ENCODE measurements around the gene BICDL1.

Gene BICDL1

GRCh38 chr12:120066341-120066740, 77.3 kb downstream of the BICDL1 start:
- Histone ChIP-seq H3K4me1 (ENCODE audit: control insufficient read depth, insufficient read depth, low read length) (no peaks in the 10 kb centered on the region), H3K36me3 (ENCODE audit: control insufficient read depth, insufficient read depth, low read length) (no peaks in the 10 kb centered on the region), H3K9me3 (ENCODE audit: control insufficient read depth, insufficient read depth, low read length) (no peaks in the 10 kb centered on the region), H3K4me3 (ENCODE audit: low read length) (no peak overlapping the region), H3K27ac (ENCODE audit: low read length) (no peak overlapping the region), H3K27me3 (ENCODE audit: control insufficient read depth, insufficient read depth, low read length) (no peaks in the 10 kb centered on the region)
- DNase-seq (ENCODE audit: low read depth, low spot score), result no peak
- WGBS (ENCODE audit: insufficient coverage, insufficient read length), result no CpG with 5 or more reads among the region's 2 CpGs

DNA sequence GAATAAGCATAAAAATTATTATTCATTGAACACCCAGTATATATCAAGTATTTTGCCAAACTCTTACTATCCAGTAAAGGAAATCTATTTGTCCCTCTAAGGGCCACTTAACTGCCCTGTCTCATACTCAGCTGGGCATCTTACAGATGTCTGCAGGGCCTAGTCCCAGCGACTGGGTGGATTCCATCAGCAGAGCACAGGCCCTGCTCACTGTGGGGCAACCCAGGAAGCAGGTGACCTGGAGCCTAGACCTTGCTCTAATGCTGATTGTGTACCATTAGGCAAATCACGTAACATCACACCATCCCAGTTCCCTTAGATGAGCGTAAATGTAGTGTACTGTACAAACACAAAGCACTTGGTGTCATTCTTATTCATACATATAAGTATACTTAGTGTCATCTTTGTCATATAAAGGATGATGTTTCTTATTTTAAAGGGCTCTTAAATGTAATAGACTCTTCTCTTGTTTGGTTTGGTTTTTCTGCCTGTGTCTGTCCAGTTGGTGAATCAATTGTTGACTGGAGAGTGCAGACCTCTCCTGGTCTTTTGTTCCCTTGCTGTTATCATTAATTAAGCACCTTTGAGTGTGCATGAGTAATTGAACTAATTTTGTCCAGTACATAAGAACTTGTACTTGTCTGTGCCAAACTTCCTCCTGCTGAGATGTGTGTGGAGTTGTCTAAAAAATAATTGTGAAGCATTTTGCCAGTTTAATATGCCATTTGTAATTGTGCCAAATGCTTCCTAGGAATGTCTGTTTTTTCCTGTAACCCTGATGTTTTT, 78.2 kb downstream of the BICDL1 start:
- no peak for DNase-seq (ENCODE audit: low read depth, low spot score)
- no CpG with 5 or more reads among the region's 3 CpGs for WGBS (ENCODE audit: insufficient coverage, insufficient read length)
- Histone ChIP-seq H3K9me3 (ENCODE audit: control insufficient read depth, insufficient read depth, low read length) (no peaks in the 10 kb centered on the region), H3K27me3 (ENCODE audit: control insufficient read depth, insufficient read depth, low read length) (no peaks in the 10 kb centered on the region), H3K4me3 (ENCODE audit: low read length) (no peak overlapping the region), H3K4me1 (ENCODE audit: control insufficient read depth, insufficient read depth, low read length) (no peaks in the 10 kb centered on the region), H3K27ac (ENCODE audit: low read length) (no peak overlapping the region), H3K36me3 (ENCODE audit: control insufficient read depth, insufficient read depth, low read length) (no peaks in the 10 kb centered on the region)

GRCh38 chr12:120067901-120068300, 78.9 kb downstream of the BICDL1 start:
- H3K27ac ChIP-seq (ENCODE audit: low read length), result no peak overlapping the region
- H3K4me1 ChIP-seq (ENCODE audit: control insufficient read depth, insufficient read depth, low read length), result no peaks in the 10 kb centered on the region
- H3K4me3 ChIP-seq (ENCODE audit: low read length), result no peak overlapping the region
- no peaks in the 10 kb centered on the region for H3K36me3 ChIP-seq (ENCODE audit: control insufficient read depth, insufficient read depth, low read length)
- no peak for DNase-seq (ENCODE audit: low read depth, low spot score)
- no peaks in the 10 kb centered on the region for H3K9me3 ChIP-seq (ENCODE audit: control insufficient read depth, insufficient read depth, low read length)
- no peaks in the 10 kb centered on the region for H3K27me3 ChIP-seq (ENCODE audit: control insufficient read depth, insufficient read depth, low read length)
- no CpG with 5 or more reads among the region's 3 CpGs for WGBS (ENCODE audit: insufficient coverage, insufficient read length)

DNA sequence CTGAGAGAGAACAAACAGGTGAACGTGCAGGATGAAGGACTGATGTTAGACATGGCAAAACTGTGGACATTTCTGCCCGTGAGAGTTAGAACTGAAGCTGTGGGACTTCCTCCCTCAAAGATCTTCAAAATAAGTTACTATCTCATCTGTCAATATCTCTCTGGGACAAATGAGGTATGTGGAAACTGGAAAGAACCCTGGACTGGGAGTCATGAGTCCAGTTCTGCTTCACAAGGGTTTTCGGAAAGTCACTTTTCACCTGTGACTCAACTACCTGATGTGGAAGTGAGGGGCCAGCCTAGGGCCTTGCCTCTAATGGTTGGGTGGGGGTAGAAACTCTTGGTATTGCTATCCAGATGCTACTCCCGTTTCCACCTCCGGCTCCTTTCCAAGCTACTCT, 80.2 kb downstream of the BICDL1 start:
- no CpG with 5 or more reads among the region's 5 CpGs for WGBS (ENCODE audit: insufficient coverage, insufficient read length)
- no peaks in the 10 kb centered on the region for H3K27me3 ChIP-seq (ENCODE audit: control insufficient read depth, insufficient read depth, low read length)
- no peaks in the 10 kb centered on the region for H3K4me1 ChIP-seq (ENCODE audit: control insufficient read depth, insufficient read depth, low read length)
- no peak for DNase-seq (ENCODE audit: low read depth, low spot score)
- no peaks in the 10 kb centered on the region for H3K9me3 ChIP-seq (ENCODE audit: control insufficient read depth, insufficient read depth, low read length)
- H3K36me3 ChIP-seq (ENCODE audit: control insufficient read depth, insufficient read depth, low read length), result no peaks in the 10 kb centered on the region
- H3K4me3 ChIP-seq (ENCODE audit: low read length), result no peak overlapping the region
- no peak overlapping the region for H3K27ac ChIP-seq (ENCODE audit: low read length)

- WGBS (ENCODE audit: insufficient coverage, insufficient read length), result no CpG with 5 or more reads among the region's 6 CpGs
- Histone ChIP-seq H3K27ac (ENCODE audit: low read length) (no peak overlapping the region), H3K4me1 (ENCODE audit: control insufficient read depth, insufficient read depth, low read length) (no peaks in the 10 kb centered on the region), H3K27me3 (ENCODE audit: control insufficient read depth, insufficient read depth, low read length) (no peaks in the 10 kb centered on the region), H3K36me3 (ENCODE audit: control insufficient read depth, insufficient read depth, low read length) (no peaks in the 10 kb centered on the region), H3K4me3 (ENCODE audit: low read length) (no peak overlapping the region), H3K9me3 (ENCODE audit: control insufficient read depth, insufficient read depth, low read length) (no peaks in the 10 kb centered on the region)
- no peak for DNase-seq (ENCODE audit: low read depth, low spot score)
Observed at GRCh38 chr12:120071493-120072020, 82.5 kb downstream of the BICDL1 start.

GRCh38 chr12:120072472-120073249, 83.6 kb downstream of the BICDL1 start:
- H3K4me3 ChIP-seq (ENCODE audit: low read length), result no peak overlapping the region
- no peaks in the 10 kb centered on the region for H3K27me3 ChIP-seq (ENCODE audit: control insufficient read depth, insufficient read depth, low read length)
- no peaks in the 10 kb centered on the region for H3K4me1 ChIP-seq (ENCODE audit: control insufficient read depth, insufficient read depth, low read length)
- H3K27ac ChIP-seq (ENCODE audit: low read length), result no peak overlapping the region
- H3K36me3 ChIP-seq (ENCODE audit: control insufficient read depth, insufficient read depth, low read length), result no peaks in the 10 kb centered on the region
- WGBS (ENCODE audit: insufficient coverage, insufficient read length), result no CpG with 5 or more reads among the region's 18 CpGs
- H3K9me3 ChIP-seq (ENCODE audit: control insufficient read depth, insufficient read depth, low read length), result no peaks in the 10 kb centered on the region
- no peak for DNase-seq (ENCODE audit: low read depth, low spot score)

GRCh38 chr12:120075034-120075616, 86.1 kb downstream of the BICDL1 start:
- no CpG with 5 or more reads among the region's 7 CpGs for WGBS (ENCODE audit: insufficient coverage, insufficient read length)
- H3K27me3 ChIP-seq (ENCODE audit: control insufficient read depth, insufficient read depth, low read length), result no peaks in the 10 kb centered on the region
- no peak overlapping the region for H3K4me3 ChIP-seq (ENCODE audit: low read length)
- DNase-seq (ENCODE audit: low read depth, low spot score), result no peak
- no peak overlapping the region for H3K27ac ChIP-seq (ENCODE audit: low read length)
- no peaks in the 10 kb centered on the region for H3K4me1 ChIP-seq (ENCODE audit: control insufficient read depth, insufficient read depth, low read length)
- no peaks in the 10 kb centered on the region for H3K9me3 ChIP-seq (ENCODE audit: control insufficient read depth, insufficient read depth, low read length)
- no peaks in the 10 kb centered on the region for H3K36me3 ChIP-seq (ENCODE audit: control insufficient read depth, insufficient read depth, low read length)

DNA sequence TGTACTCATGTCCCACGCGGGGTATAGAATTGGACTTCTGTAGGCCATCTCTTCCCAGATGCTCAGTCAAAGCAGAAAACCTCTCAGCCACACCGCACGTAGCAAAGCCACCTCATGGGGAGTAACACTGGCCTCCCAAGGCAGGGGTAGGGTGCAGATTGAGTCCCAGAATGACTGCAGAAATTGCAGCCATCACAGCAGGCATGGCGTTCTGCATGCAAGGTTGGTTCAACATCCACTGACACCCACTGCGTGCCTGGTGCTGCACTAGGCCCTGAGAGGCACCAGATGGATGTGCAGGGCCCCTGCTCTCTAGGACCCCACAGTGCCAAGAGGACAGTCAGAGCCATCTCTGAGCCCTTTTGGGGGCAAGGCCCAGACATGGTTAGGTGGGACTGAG, 87.6 kb downstream of the BICDL1 start:
- DNase-seq (ENCODE audit: low read depth, low spot score), result no peak
- WGBS (ENCODE audit: insufficient coverage, insufficient read length), result no CpG with 5 or more reads among the region's 6 CpGs
- no peak overlapping the region for H3K27ac ChIP-seq (ENCODE audit: low read length)
- H3K4me1 ChIP-seq (ENCODE audit: control insufficient read depth, insufficient read depth, low read length), result no peaks in the 10 kb centered on the region; the same call in 1 of the 2 replicates
- no peaks in the 10 kb centered on the region for H3K27me3 ChIP-seq (ENCODE audit: control insufficient read depth, insufficient read depth, low read length)
- 0 out of 2 replicates have a peak, but pooled peaks cover 3% of the 10 kb centered on the region for H3K36me3 ChIP-seq (ENCODE audit: control insufficient read depth, insufficient read depth, low read length)
- no peak overlapping the region for H3K4me3 ChIP-seq (ENCODE audit: low read length)
- H3K9me3 ChIP-seq (ENCODE audit: control insufficient read depth, insufficient read depth, low read length), result no peaks in the 10 kb centered on the region

GRCh38 chr12:120077260-120077659, 88.2 kb downstream of the BICDL1 start:
- Histone ChIP-seq H3K4me1 (ENCODE audit: control insufficient read depth, insufficient read depth, low read length) (no peaks in the 10 kb centered on the region; the same call in 1 of the 2 replicates), H3K27ac (ENCODE audit: low read length) (no peak overlapping the region), H3K4me3 (ENCODE audit: low read length) (no peak overlapping the region), H3K9me3 (ENCODE audit: control insufficient read depth, insufficient read depth, low read length) (no peaks in the 10 kb centered on the region), H3K36me3 (ENCODE audit: control insufficient read depth, insufficient read depth, low read length) (0 out of 2 replicates have a peak, but pooled peaks cover 3% of the 10 kb centered on the region), H3K27me3 (ENCODE audit: control insufficient read depth, insufficient read depth, low read length) (no peaks in the 10 kb centered on the region)
- DNase-seq (ENCODE audit: low read depth, low spot score), result no peak
- WGBS (ENCODE audit: insufficient coverage, insufficient read length), result no CpG with 5 or more reads among the region's 6 CpGs

- no peaks in the 10 kb centered on the region for H3K9me3 ChIP-seq (ENCODE audit: control insufficient read depth, insufficient read depth, low read length)
- no peak overlapping the region for H3K4me3 ChIP-seq (ENCODE audit: low read length)
- no peaks in the 10 kb centered on the region for H3K27me3 ChIP-seq (ENCODE audit: control insufficient read depth, insufficient read depth, low read length)
- no CpG with 5 or more reads among the region's 5 CpGs for WGBS (ENCODE audit: insufficient coverage, insufficient read length)
- no peaks in the 10 kb centered on the region; the same call in 1 of the 2 replicates for H3K4me1 ChIP-seq (ENCODE audit: control insufficient read depth, insufficient read depth, low read length)
- 0 out of 2 replicates have a peak, but pooled peaks cover 3% of the 10 kb centered on the region for H3K36me3 ChIP-seq (ENCODE audit: control insufficient read depth, insufficient read depth, low read length)
- H3K27ac ChIP-seq (ENCODE audit: low read length), result no peak overlapping the region
- DNase-seq (ENCODE audit: low read depth, low spot score), result no peak
Observed at GRCh38 chr12:120078868-120079267, 89.8 kb downstream of the BICDL1 start.

Measured in iPS DF 6.9 (cell line).